Small intestine (tissue), 7 donors: ENCODE results near the gene FNIP2. TPM values are rescaled to one million over a fixed set of nuclear protein-coding genes. Genes with fewer than 3 reads are reported as not detected.

ENCODE experiments used
- DNase-seq, 2 donors: peaks; one replicate each; pipeline versions ENCODE4 v3.0.0 to v3.0.0-alpha.2; 2013
- FAIRE-seq: peaks from 2 replicates; lab custom pipeline; 2012; peaks lifted over from hg19 to GRCh38; lab: Jason Lieb, UNC
- H3K27ac ChIP-seq, 3 donors: one replicate each; pipeline ENCODE4 v1.5.1; 2013; ENCODE audit warnings: low read length in 2 of 3, mild to moderate bottlenecking in 2 of 3, control low read depth in 1 of 3, inconsistent platforms in 1 of 3, low read depth in 1 of 3, moderate library complexity in 1 of 3
- H3K27me3 ChIP-seq, 3 donors: one replicate each; pipeline ENCODE4 v1.6.1; 2013; ENCODE audit warnings: low read length in 3 of 3, inconsistent platforms in 1 of 3; ENCODE audit not compliant: control insufficient read depth in 3 of 3, insufficient read depth in 3 of 3
- H3K36me3 ChIP-seq, 3 donors: one replicate each; pipeline ENCODE4 v1.6.1; 2013; ENCODE audit warnings: low read length in 3 of 3, inconsistent platforms in 1 of 3, low read depth in 1 of 3, mild to moderate bottlenecking in 1 of 3, moderate library complexity in 1 of 3; ENCODE audit not compliant: control insufficient read depth in 3 of 3, insufficient read depth in 2 of 3
- H3K4me1 ChIP-seq, 3 donors: one replicate each; pipeline ENCODE4 v1.6.1; 2013; ENCODE audit warnings: low read length in 2 of 3, inconsistent platforms in 1 of 3, low read depth in 1 of 3, mild to moderate bottlenecking in 1 of 3, moderate library complexity in 1 of 3; ENCODE audit not compliant: control insufficient read depth in 3 of 3, insufficient read depth in 2 of 3
- H3K4me3 ChIP-seq, 3 donors: one replicate each; pipeline ENCODE4 v1.5.1; 2013; ENCODE audit warnings: low read length in 3 of 3, control low read depth in 1 of 3, inconsistent platforms in 1 of 3, low read depth in 1 of 3, mild to moderate bottlenecking in 1 of 3, moderate library complexity in 1 of 3
- H3K9me3 ChIP-seq, 2 donors: one replicate each; pipeline ENCODE4 v1.6.1; 2013; ENCODE audit warnings: low read depth in 1 of 2, low read length in 1 of 2; ENCODE audit not compliant: control insufficient read depth in 2 of 2, insufficient read depth in 1 of 2
- WGBS, 3 donors: extraction: QIAGEN DNeasy Blood & Tissue Kit; methylation state at CpG; one replicate each; pipeline ENCODE4 v1.1.7; 2013; 5-methylcytosine and 5-hydroxymethylcytosine counted together
- polyA plus RNA-seq, 4 donors: library from polyadenylated mRNA; stranded (reverse) in 3 of 4; unstranded in 1 of 4; fragments of 200-250 nt in 3 of 4; fragments of 120-200 nt in 1 of 4; gene quantifications; one replicate each; pipeline versions ENCODE4 v1.2.1 to v1.2.3, GENCODE V29; 2013
- donor health status: healthy with polysubstance abuse.
- donor health status: control.
- donor health status: control.
- donor health status: Bipolar disorder and iron deficiency.
- donor health status: healthy.

FNIP2 gene
- polyA plus RNA-seq, 4 donors, result 3.5 to 25.2 (median 6.7) TPM

GRCh38 chr4:158938220-158939044 lies 169.6 kb downstream of the FNIP2 start:
- FAIRE-seq (no peak), DNase-seq (no peak)
- WGBS, 3 donors, result 85 to 88% (median 87%) methylated on average over 4 of the region's 4 CpGs
- Histone ChIP-seq H3K27me3 (no peaks in the 10 kb centered on the region), H3K9me3 (no peaks in the 10 kb centered on the region), H3K27ac (no peak overlapping the region), H3K4me1 (no peaks in the 10 kb centered on the region), H3K4me3 (no peak overlapping the region), H3K36me3 (no peaks in the 10 kb centered on the region)

GRCh38 chr4:158940271-158940670 lies 171.4 kb downstream of the FNIP2 start:
- FAIRE-seq (no peak), DNase-seq (no peak)
- Histone ChIP-seq H3K4me3 (no peak overlapping the region), H3K9me3 (no peaks in the 10 kb centered on the region), H3K27me3 (no peaks in the 10 kb centered on the region), H3K4me1 (no peaks in the 10 kb centered on the region), H3K36me3 (no peaks in the 10 kb centered on the region), H3K27ac (no peak overlapping the region)
- 82 to 88% (median 83%) methylated on average over 2 of the region's 2 CpGs for WGBS, 3 donors

- H3K9me3 ChIP-seq, result no peaks in the 10 kb centered on the region
- no peaks in the 10 kb centered on the region for H3K36me3 ChIP-seq
- no peak overlapping the region for H3K4me3 ChIP-seq
- no peak for FAIRE-seq
- DNase-seq, result no peak
- H3K4me1 ChIP-seq, result no peaks in the 10 kb centered on the region
- H3K27me3 ChIP-seq, result no peaks in the 10 kb centered on the region
- H3K27ac ChIP-seq, result no peak overlapping the region
Observed at GRCh38 chr4:158941321-158941720, 172.5 kb downstream of the FNIP2 start.

GRCh38 chr4:158941895-158942294 lies 173.1 kb downstream of the FNIP2 start:
- no peaks in the 10 kb centered on the region for H3K36me3 ChIP-seq
- FAIRE-seq (no peak), DNase-seq (no peak)
- 51 to 92% (median 86%) methylated on average over 2 of the region's 2 CpGs for WGBS, 3 donors
- H3K4me3 ChIP-seq, result no peak overlapping the region
- no peaks in the 10 kb centered on the region for H3K27me3 ChIP-seq
- no peaks in the 10 kb centered on the region for H3K9me3 ChIP-seq
- no peaks in the 10 kb centered on the region for H3K4me1 ChIP-seq
- H3K27ac ChIP-seq, result no peak overlapping the region

GRCh38 chr4:158945529-158946108 lies 176.8 kb downstream of the FNIP2 start:
- H3K27ac ChIP-seq, result no peak overlapping the region
- H3K4me3 ChIP-seq, result no peak overlapping the region
- WGBS, 3 donors, result 76 to 79% (median 77%) methylated on average over 5 of the region's 5 CpGs
- FAIRE-seq, result no peak
- H3K27me3 ChIP-seq, result no peaks in the 10 kb centered on the region
- DNase-seq, result no peak
- no peaks in the 10 kb centered on the region for H3K9me3 ChIP-seq
- H3K4me1 ChIP-seq, result no peaks in the 10 kb centered on the region
- H3K36me3 ChIP-seq, result no peaks in the 10 kb centered on the region

- Histone ChIP-seq H3K4me3 (no peak overlapping the region), H3K9me3 (no peaks in the 10 kb centered on the region), H3K27me3 (no peaks in the 10 kb centered on the region), H3K27ac (no peak overlapping the region), H3K36me3 (no peaks in the 10 kb centered on the region), H3K4me1 (no peaks in the 10 kb centered on the region)
- no peak for FAIRE-seq
- WGBS, 3 donors, result 80 to 91% (median 90%) methylated on average over 3 of the region's 3 CpGs
- no peak for DNase-seq
Observed at GRCh38 chr4:158946825-158947224, 178.0 kb downstream of the FNIP2 start.

GRCh38 chr4:158948071-158948470 lies 179.2 kb downstream of the FNIP2 start:
- WGBS, 3 donors, result 93 to 98% (median 96%) methylated on average over 2 of the region's 2 CpGs
- H3K9me3 ChIP-seq, result peaks cover 0 to 10% of the 10 kb centered on the region in 2 donors
- no peak for DNase-seq
- no peak overlapping the region for H3K4me3 ChIP-seq
- H3K27me3 ChIP-seq, result no peaks in the 10 kb centered on the region
- H3K4me1 ChIP-seq, result no peaks in the 10 kb centered on the region
- no peak for FAIRE-seq
- no peaks in the 10 kb centered on the region for H3K36me3 ChIP-seq
- no peak overlapping the region for H3K27ac ChIP-seq

- peaks cover 0 to 4% (median 0%) of the 10 kb centered on the region in 3 donors for H3K4me1 ChIP-seq
- H3K27me3 ChIP-seq, result no peaks in the 10 kb centered on the region
- DNase-seq, result peak; percentile 64 to 84
- H3K36me3 ChIP-seq, result no peaks in the 10 kb centered on the region
- FAIRE-seq, result peak; percentile 62
- H3K9me3 ChIP-seq, result peaks cover 0 to 17% of the 10 kb centered on the region in 2 donors
- H3K4me3 ChIP-seq, result no peak overlapping the region
- peak overlapping the region in 1 of 3 donors; percentile 16 for H3K27ac ChIP-seq
Observed at GRCh38 chr4:158949099-158949498, 180.3 kb downstream of the FNIP2 start.
